Activated CD8-positive, alpha-beta memory T cell treated with anti-CD3 and anti-CD28 coated beads for 36 hours (primary cell): ENCODE data around the gene OST4. TPM values are rescaled to one million over a fixed set of nuclear protein-coding genes. Genes with fewer than 3 reads are reported as not detected.

ENCODE experiments used
- CTCF ChIA-PET: fragments of 350-600 bp; sonication (Branson Sonifier 250); formaldehyde crosslinking; loops from one replicate; lab custom pipeline; 2021; ENCODE audit warnings: antibody characterized with exemption; lab: Charles Lee
- POLR2A ChIA-PET: fragments of 350-600 bp; sonication (Branson Sonifier 250); formaldehyde crosslinking; loops from one replicate; lab custom pipeline; 2021; ENCODE audit warnings: antibody characterized with exemption; lab: Charles Lee
- total RNA-seq, 2 experiments: library from RNA; stranded (reverse); gene quantifications; one replicate each; pipeline ENCODE4 v1.2.3, GENCODE V29; 2021

The OST4 gene
- total RNA-seq, 2 experiments from 2014 or later = 338 to 350 TPM

- POLR2A ChIA-PET = no interaction called here
- CTCF ChIA-PET = interaction anchor here (0.6 to 1.2 kb wide), 2 partner anchors 65 to 252 kb away, joined by 3 to 4 read pairs; no protein-coding TSS in a partner anchor
Observed at GRCh38 chr2:27025861-27026851, 45.3 kb downstream of the OST4 start.

- CTCF ChIA-PET = no interaction called here
- POLR2A ChIA-PET = no interaction called here
Observed at GRCh38 chr2:27025281-27025800, 46.1 kb downstream of the OST4 start.

GRCh38 chr2:27024812-27025211 is 46.6 kb downstream of the OST4 start:
- ChIA-PET POLR2A (no interaction called here), CTCF (no interaction called here)

GRCh38 chr2:27024188-27024587 is 47.3 kb downstream of the OST4 start:
- CTCF ChIA-PET = no interaction called here
- POLR2A ChIA-PET = no interaction called here

- CTCF ChIA-PET = interaction anchor here (1.1 to 2.5 kb wide), 2 partner anchors 10 to 62 kb away, joined by 3 to 7 read pairs; no protein-coding TSS in a partner anchor
- POLR2A ChIA-PET = no interaction called here
Observed at GRCh38 chr2:27023740-27024139, 47.7 kb downstream of the OST4 start.

GRCh38 chr2:27021253-27022049 is 50.0 kb downstream of the OST4 start:
- ChIA-PET CTCF (interaction anchor here (2.5 kb wide), 1 partner anchor 60 kb away, joined by 7 read pairs; no protein-coding TSS in a partner anchor), POLR2A (interaction anchor here (1.0 kb wide), 1 partner anchor 53 kb away, joined by 4 read pairs; no protein-coding TSS in a partner anchor)

Other genes with a start within 250 kb of the OST4 start
- not detected for gene DPYSL5, start 223.5 kb downstream of the OST4 start, total RNA-seq
- 1 to 10 TPM; 2.4 to 3.8 TPM for gene MAPRE3, start 101.0 kb downstream of the OST4 start, total RNA-seq
- gene TMEM214, start 38.7 kb downstream of the OST4 start, total RNA-seq = 10 to 100 TPM; 74.4 to 75.0 TPM
- gene AGBL5, start 20.0 kb downstream of the OST4 start, total RNA-seq = 10 to 100 TPM; 15.1 to 15.8 TPM
- gene EMILIN1, start 7.0 kb upstream of the OST4 start, total RNA-seq = under 1 TPM; 0.48 to 0.69 TPM
- 10 to 100 TPM; 14.1 to 15.2 TPM for gene KHK, start 15.1 kb upstream of the OST4 start, total RNA-seq
- gene CGREF1, start 47.5 kb upstream of the OST4 start, total RNA-seq = 1 to 10 TPM; 4.7 to 7.0 TPM
- under 1 TPM; 0.34 to 0.40 TPM for gene ABHD1, start 52.2 kb upstream of the OST4 start, total RNA-seq
- gene PREB, start 63.0 kb upstream of the OST4 start, total RNA-seq = 10 to 100 TPM; 72.0 to 77.0 TPM
- gene PRR30, start 67.8 kb upstream of the OST4 start, total RNA-seq = not detected
- gene TCF23, start 77.3 kb upstream of the OST4 start, total RNA-seq = not detected
- gene ATRAID, start 140.4 kb upstream of the OST4 start, total RNA-seq = 10 to 100 TPM; 95.3 to 96.0 TPM
- gene SLC5A6, start 140.6 kb upstream of the OST4 start, total RNA-seq = 10 to 100 TPM; 91.3 to 94.1 TPM
- gene CAD, start 145.7 kb upstream of the OST4 start, total RNA-seq = 100 to 1,000 TPM; 156 to 158 TPM
- under 1 TPM; 0.23 to 0.59 TPM for gene SLC30A3, start 191.4 kb upstream of the OST4 start, total RNA-seq
- gene DNAJC5G, start 203.8 kb upstream of the OST4 start, total RNA-seq = not detected
- under 1 TPM; 0.15 to 0.30 TPM for gene TRIM54, start 210.8 kb upstream of the OST4 start, total RNA-seq
- gene UCN, start 236.8 kb upstream of the OST4 start, total RNA-seq = 1 to 10 TPM; 1.0 to 1.1 TPM